Inflammatory macrophage treated with lipopolysaccharide for 1 hour (primary cell): ENCODE data around the gene OR8I2.
"Not testable (repeated sequence)": the region's sequence is repeated elsewhere in the genome, so short reads cannot be mapped to it uniquely, and the experiment has no call there.

ENCODE experiments used
- DNase-seq, 2 donors: peaks; one replicate each; pipeline ENCODE4 v3.0.0-alpha.2; 2020 to 2022

OR8I2 gene

GRCh38 chr11:56093008-56093407 is at the start of gene OR8I2:
Gene OR8I2 (plus strand): TSS chr11:56093308. CDS start chr11:56093308, 0 bp downstream.
- DNase-seq = no peak

DNA sequence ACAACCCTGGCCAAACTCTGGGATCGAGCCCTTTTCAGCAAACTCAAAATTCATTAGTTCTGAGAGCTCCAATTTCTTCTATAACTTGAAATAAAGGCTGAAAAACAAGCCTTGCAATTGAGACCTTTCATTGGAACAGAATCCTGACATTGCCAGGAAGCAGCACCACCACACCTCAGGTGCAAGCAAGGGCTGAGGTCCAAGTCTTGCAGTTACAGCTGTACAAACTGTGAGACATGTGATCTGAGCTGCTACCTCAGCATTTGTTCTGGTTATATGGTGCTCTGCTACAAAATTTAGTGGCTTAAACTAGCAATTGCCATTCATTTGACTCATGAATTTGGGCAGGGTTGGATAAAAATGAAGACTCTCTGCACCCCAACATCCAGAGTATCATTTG is 47.6 kb upstream of the OR8I2 start:
- DNase-seq = no peak

GRCh38 chr11:56048480-56048879 is 44.6 kb upstream of the OR8I2 start:
- no peak for DNase-seq

GRCh38 chr11:56049487-56049886 is 43.6 kb upstream of the OR8I2 start:
- no peak for DNase-seq

DNA sequence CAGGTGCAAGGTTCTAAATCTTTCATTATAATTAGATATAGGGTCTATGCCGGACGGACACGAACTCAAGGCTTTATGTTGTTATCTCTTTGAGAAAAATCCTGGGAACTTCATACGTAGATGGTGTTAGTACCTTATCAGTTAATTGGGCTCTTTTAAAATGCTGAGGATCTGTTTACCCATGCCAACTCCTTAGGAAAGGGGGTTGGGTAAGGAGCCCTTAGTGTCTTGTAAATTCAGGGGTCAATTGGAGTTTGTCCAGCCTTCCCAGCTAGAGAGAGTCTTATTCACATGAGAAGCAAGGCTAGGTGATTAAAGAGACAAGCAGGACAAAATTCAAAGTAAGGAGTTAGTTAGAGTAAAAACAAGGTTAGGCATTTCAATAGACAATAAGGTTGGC is 36.7 kb upstream of the OR8I2 start:
- DNase-seq = not testable (repeated sequence)

- DNase-seq = not testable (repeated sequence)
These were observed 35.4 kb upstream of the OR8I2 start for GRCh38 chr11:56057661-56058237.

- DNase-seq = not testable (repeated sequence)
These were observed 34.8 kb upstream of the OR8I2 start for GRCh38 chr11:56058260-56058780.

- DNase-seq = no peak
These were observed 26.1 kb upstream of the OR8I2 start for GRCh38 chr11:56066980-56067379.

DNA sequence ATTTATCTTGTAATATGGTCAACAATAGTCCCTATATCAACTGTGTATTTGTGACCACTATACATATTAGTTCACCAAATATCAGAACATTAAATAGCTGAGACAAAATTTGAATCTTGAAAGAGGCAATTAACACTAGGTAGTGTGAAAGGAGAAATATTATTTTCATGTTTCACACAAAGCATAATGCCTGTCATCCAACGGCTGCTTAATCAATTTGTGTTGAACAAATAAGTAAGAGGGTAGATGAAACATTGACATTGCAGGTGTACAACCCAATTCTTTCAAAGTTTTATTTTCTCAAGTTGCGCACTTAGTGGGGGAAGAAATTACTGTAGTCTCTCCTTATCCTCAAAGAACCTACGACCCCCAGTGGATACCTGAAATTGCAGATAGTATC is 3.4 kb upstream of the OR8I2 start:
- DNase-seq = no peak

GRCh38 chr11:56103210-56103737 is 10.2 kb downstream of the OR8I2 start, which contains the start of gene OR8H2:
Gene OR8H2 (plus strand): TSS chr11:56103687. CDS start chr11:56105043, 1,356 bp downstream.
- DNase-seq = no peak

DNA sequence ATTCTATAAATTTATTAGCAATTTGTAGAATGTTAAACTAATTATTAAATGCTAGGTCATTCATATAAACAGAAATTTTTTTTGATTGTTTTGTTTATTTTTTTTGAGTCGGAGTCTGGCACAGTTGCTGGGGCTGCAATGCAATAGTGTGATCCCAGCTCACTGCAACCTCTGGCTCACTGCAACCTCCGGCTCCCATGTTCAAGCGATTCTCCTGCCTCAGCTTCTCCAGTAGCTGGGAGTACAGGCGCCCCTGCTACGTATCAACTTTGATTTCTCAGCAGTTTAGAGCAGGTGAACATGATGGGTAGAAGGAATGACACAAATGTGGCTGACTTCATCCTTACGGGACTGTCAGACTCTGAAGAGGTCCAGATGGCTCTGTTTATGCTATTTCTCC is 29.0 kb downstream of the OR8I2 start, which contains the start of gene OR8H3:
TSS of gene OR8H3 (plus strand) at position 301 of the 400 bp plus-strand sequence. CDS start at position 301, 0 bp downstream.
- DNase-seq = no peak

DNA sequence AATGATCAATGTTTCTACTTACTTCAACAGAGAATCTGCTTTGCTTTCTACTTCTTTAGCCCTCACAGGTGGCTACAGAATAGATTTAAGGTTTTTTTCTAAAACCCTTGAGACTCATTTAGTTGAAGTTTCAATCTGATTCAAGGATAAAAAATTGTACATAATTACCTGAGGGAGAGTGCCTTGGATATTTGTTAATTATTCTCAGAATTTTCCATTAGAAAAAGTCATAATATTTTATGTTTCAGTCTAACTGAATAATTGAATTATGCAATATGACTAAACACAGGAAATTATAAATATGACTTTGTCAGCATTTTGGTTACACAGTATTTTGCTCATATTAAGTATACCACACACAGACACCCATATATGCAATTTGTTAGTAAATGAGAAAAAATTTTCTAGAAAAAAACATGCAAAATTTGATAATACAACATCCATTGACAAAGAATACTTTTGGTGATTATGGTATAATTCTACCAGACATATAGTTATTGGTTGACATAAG is 47.1 kb downstream of the OR8I2 start, which contains the start of gene OR8J3:
TSS of gene OR8J3 (minus strand) at position 51 of the 511 bp plus-strand sequence. CDS start 2,483 bp downstream, outside the sequence.
- no peak for DNase-seq

- DNase-seq = not testable (repeated sequence)
These were observed 50.6 kb downstream of the OR8I2 start for GRCh38 chr11:56143681-56144080.
